H1 (cell line): Measurements from ENCODE around the gene TCERG1L. TPM values are rescaled to one million over a fixed set of nuclear protein-coding genes. Genes with fewer than 3 reads are reported as not detected.

Experiments
- KDM5A ChIP-seq: fragments of 200-600 bp; IDR thresholded peaks from 2 replicates; pipeline ENCODE4 v1.7.1; 2012; ENCODE audit warnings: mild to moderate bottlenecking, low read length, inconsistent platforms, mixed read lengths
- RBBP5 ChIP-seq: IDR thresholded peaks from 2 replicates; pipeline ENCODE4 v1.7.1; 2012; ENCODE audit warnings: low read depth, mild to moderate bottlenecking, inconsistent platforms, low read length, moderate library complexity, borderline replicate concordance
- RFX5 ChIP-seq: IDR thresholded peaks from 2 replicates; pipeline ENCODE4 v1.6.1; 2011; ENCODE audit warnings: low read depth, low read length, improper control_type of control experiment, borderline replicate concordance
- polyA plus RNA-seq, 7 experiments: library from polyadenylated mRNA; depleted of rRNA in 3 of 7; stranded (reverse) in 5 of 7; unstranded in 2 of 7; fragments of >200 nt in 5 of 7; fragments of 200-250 nt in 2 of 7; gene quantifications; 1 replicate in 5 of 7; 2 replicates in 1 of 7; 4 replicates in 1 of 7; pipeline versions ENCODE4 v1.2.1 to v1.2.3, GENCODE V29; 2011 to 2013; ENCODE audit warnings: missing spikeins in 2 of 7, mixed read lengths in 2 of 7
- total RNA-seq: library from RNA; stranded (reverse); fragmentation: NEBNext Ultra II Directional; extraction: Animal tissue kit (Norgen Biotek cat#: 25700); gene quantifications from 2 replicates; pipeline ENCODE4 v1.2.1, GENCODE V29; 2021
- TF ChIP-seq, protein P1 (sequence below): fragments of 300-600 bp; sonication (generic); IDR thresholded peaks from 2 replicates; pipeline ENCODE4 v1.7.1; 2012; ENCODE audit warnings: low read length, moderate library complexity, mild to moderate bottlenecking, inconsistent platforms; ENCODE audit not compliant: insufficient replicate concordance
- TF ChIP-seq, protein P2 (sequence below), 3 experiments: IDR thresholded peaks; 1 replicate in 2 of 3; 2 replicates in 1 of 3; pipeline versions ENCODE4 v1.5.1 to v1.6.1; 2011; ENCODE audit warnings: low read length in 3 of 3, mild to moderate bottlenecking in 3 of 3, inconsistent platforms in 2 of 3, low read depth in 1 of 3, moderate library complexity in 1 of 3; ENCODE audit not compliant: insufficient read depth in 1 of 3; ENCODE audit errors: control extremely low read depth in 1 of 3

TCERG1L gene
- total and polyA plus RNA-seq, 2 of the 8 experiments (the other 6 are each of a cell fraction or from before 2014, with no cell fraction given), result 3.9 to 6.9 TPM

DNA sequence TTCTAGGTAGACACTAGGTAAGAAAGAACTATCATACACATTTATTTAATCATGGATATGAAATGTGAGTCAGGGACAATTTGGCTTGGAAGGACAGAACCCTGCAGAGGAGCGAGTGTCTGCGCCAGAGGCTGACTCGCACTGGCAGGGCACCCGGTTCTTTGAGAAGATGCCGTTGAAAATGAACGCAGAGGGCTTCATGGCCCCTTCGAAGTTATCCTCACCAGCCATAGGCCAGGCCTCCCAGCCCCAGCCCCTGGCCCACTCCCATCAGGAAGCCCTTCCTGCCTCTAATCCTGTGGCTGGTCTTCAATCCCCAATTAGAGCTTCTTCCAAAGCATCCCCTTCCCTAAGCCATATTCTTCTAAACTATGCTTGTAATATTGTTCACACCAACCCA lies 239.8 kb downstream of the TCERG1L start (continued):
- TF ChIP-seq, protein P1, sequence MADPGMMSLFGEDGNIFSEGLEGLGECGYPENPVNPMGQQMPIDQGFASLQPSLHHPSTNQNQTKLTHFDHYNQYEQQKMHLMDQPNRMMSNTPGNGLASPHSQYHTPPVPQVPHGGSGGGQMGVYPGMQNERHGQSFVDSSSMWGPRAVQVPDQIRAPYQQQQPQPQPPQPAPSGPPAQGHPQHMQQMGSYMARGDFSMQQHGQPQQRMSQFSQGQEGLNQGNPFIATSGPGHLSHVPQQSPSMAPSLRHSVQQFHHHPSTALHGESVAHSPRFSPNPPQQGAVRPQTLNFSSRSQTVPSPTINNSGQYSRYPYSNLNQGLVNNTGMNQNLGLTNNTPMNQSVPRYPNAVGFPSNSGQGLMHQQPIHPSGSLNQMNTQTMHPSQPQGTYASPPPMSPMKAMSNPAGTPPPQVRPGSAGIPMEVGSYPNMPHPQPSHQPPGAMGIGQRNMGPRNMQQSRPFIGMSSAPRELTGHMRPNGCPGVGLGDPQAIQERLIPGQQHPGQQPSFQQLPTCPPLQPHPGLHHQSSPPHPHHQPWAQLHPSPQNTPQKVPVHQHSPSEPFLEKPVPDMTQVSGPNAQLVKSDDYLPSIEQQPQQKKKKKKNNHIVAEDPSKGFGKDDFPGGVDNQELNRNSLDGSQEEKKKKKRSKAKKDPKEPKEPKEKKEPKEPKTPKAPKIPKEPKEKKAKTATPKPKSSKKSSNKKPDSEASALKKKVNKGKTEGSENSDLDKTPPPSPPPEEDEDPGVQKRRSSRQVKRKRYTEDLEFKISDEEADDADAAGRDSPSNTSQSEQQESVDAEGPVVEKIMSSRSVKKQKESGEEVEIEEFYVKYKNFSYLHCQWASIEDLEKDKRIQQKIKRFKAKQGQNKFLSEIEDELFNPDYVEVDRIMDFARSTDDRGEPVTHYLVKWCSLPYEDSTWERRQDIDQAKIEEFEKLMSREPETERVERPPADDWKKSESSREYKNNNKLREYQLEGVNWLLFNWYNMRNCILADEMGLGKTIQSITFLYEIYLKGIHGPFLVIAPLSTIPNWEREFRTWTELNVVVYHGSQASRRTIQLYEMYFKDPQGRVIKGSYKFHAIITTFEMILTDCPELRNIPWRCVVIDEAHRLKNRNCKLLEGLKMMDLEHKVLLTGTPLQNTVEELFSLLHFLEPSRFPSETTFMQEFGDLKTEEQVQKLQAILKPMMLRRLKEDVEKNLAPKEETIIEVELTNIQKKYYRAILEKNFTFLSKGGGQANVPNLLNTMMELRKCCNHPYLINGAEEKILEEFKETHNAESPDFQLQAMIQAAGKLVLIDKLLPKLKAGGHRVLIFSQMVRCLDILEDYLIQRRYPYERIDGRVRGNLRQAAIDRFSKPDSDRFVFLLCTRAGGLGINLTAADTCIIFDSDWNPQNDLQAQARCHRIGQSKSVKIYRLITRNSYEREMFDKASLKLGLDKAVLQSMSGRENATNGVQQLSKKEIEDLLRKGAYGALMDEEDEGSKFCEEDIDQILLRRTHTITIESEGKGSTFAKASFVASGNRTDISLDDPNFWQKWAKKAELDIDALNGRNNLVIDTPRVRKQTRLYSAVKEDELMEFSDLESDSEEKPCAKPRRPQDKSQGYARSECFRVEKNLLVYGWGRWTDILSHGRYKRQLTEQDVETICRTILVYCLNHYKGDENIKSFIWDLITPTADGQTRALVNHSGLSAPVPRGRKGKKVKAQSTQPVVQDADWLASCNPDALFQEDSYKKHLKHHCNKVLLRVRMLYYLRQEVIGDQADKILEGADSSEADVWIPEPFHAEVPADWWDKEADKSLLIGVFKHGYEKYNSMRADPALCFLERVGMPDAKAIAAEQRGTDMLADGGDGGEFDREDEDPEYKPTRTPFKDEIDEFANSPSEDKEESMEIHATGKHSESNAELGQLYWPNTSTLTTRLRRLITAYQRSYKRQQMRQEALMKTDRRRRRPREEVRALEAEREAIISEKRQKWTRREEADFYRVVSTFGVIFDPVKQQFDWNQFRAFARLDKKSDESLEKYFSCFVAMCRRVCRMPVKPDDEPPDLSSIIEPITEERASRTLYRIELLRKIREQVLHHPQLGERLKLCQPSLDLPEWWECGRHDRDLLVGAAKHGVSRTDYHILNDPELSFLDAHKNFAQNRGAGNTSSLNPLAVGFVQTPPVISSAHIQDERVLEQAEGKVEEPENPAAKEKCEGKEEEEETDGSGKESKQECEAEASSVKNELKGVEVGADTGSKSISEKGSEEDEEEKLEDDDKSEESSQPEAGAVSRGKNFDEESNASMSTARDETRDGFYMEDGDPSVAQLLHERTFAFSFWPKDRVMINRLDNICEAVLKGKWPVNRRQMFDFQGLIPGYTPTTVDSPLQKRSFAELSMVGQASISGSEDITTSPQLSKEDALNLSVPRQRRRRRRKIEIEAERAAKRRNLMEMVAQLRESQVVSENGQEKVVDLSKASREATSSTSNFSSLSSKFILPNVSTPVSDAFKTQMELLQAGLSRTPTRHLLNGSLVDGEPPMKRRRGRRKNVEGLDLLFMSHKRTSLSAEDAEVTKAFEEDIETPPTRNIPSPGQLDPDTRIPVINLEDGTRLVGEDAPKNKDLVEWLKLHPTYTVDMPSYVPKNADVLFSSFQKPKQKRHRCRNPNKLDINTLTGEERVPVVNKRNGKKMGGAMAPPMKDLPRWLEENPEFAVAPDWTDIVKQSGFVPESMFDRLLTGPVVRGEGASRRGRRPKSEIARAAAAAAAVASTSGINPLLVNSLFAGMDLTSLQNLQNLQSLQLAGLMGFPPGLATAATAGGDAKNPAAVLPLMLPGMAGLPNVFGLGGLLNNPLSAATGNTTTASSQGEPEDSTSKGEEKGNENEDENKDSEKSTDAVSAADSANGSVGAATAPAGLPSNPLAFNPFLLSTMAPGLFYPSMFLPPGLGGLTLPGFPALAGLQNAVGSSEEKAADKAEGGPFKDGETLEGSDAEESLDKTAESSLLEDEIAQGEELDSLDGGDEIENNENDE, result no peak
- TF ChIP-seq RFX5 (no peak), RBBP5 (no peak), KDM5A (no peak)
- TF ChIP-seq, protein P2, sequence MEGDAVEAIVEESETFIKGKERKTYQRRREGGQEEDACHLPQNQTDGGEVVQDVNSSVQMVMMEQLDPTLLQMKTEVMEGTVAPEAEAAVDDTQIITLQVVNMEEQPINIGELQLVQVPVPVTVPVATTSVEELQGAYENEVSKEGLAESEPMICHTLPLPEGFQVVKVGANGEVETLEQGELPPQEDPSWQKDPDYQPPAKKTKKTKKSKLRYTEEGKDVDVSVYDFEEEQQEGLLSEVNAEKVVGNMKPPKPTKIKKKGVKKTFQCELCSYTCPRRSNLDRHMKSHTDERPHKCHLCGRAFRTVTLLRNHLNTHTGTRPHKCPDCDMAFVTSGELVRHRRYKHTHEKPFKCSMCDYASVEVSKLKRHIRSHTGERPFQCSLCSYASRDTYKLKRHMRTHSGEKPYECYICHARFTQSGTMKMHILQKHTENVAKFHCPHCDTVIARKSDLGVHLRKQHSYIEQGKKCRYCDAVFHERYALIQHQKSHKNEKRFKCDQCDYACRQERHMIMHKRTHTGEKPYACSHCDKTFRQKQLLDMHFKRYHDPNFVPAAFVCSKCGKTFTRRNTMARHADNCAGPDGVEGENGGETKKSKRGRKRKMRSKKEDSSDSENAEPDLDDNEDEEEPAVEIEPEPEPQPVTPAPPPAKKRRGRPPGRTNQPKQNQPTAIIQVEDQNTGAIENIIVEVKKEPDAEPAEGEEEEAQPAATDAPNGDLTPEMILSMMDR (IDR thresholded peaks at IDR 0.05; ENCODE audit: control extremely low read depth in 1 of 3, insufficient read depth in 1 of 3, low read depth in 1 of 3, low read length in 3 of 3), result no peak
